Neural progenitor cell (in vitro differentiated cells): ENCODE data around the gene CTDNEP1.

Experiments used
- EZH2 ChIP-seq: fragments of 200-600 bp; sonication (generic); IDR thresholded peaks from 2 replicates; pipeline ENCODE4 v1.6.1; 2017; ENCODE audit warnings: antibody characterized with exemption, mild to moderate bottlenecking, moderate library complexity
- EZH2phosphoT487 ChIP-seq: fragments of 200-600 bp; sonication (generic); IDR thresholded peaks from 2 replicates; pipeline ENCODE4 v1.6.1; 2017; ENCODE audit warnings: antibody characterized with exemption
- TF ChIP-seq, protein P1 (sequence below): fragments of 200-600 bp; sonication (generic); IDR thresholded peaks from 2 replicates; pipeline ENCODE4 v1.5.1; 2017; ENCODE audit warnings: antibody characterized with exemption, mild to moderate bottlenecking

GRCh38 chr17:7218166-7218565 is 33.4 kb downstream of the CTDNEP1 start:
- TF ChIP-seq, protein P1, sequence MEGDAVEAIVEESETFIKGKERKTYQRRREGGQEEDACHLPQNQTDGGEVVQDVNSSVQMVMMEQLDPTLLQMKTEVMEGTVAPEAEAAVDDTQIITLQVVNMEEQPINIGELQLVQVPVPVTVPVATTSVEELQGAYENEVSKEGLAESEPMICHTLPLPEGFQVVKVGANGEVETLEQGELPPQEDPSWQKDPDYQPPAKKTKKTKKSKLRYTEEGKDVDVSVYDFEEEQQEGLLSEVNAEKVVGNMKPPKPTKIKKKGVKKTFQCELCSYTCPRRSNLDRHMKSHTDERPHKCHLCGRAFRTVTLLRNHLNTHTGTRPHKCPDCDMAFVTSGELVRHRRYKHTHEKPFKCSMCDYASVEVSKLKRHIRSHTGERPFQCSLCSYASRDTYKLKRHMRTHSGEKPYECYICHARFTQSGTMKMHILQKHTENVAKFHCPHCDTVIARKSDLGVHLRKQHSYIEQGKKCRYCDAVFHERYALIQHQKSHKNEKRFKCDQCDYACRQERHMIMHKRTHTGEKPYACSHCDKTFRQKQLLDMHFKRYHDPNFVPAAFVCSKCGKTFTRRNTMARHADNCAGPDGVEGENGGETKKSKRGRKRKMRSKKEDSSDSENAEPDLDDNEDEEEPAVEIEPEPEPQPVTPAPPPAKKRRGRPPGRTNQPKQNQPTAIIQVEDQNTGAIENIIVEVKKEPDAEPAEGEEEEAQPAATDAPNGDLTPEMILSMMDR, result no peak
- no peak for TF ChIP-seq EZH2
- TF ChIP-seq EZH2phosphoT487, result no peak
